ENCODE measurements around the gene ATXN1L. TPM values are rescaled to one million over a fixed set of nuclear protein-coding genes. Genes with fewer than 3 reads are reported as not detected.
"Not testable (repeated sequence)": the region's sequence is repeated elsewhere in the genome, so short reads cannot be mapped to it uniquely, and the experiment has no call there.

The ATXN1L gene
- total RNA-seq, 2 donors from 2014 or later: 17.7 to 35.8 TPM

DNA sequence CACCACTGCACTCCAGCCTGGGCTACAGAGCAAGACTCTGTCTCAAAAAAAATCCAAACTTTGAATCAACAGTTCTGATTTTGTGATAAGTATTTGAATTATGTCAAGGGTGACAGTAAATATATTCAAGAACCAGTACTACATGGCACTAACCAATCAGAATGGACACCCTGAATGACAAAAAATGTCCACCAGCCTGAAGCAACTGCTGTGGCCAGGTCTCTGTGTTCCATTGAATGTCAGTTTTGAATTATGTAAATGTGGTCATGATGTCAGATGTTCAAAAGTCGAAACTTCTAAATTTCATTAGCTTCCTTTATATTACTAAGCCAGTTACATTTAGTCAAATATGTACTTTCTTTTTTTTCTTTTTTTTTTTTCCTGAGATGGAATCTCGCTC is 15.4 kb upstream of the ATXN1L start:
- no peak for TF ChIP-seq POLR2A (IDR thresholded peaks at IDR 0.05)
- TF ChIP-seq POLR2AphosphoS5 (IDR thresholded peaks at IDR 0.05): no peak
- TF ChIP-seq, protein P1, sequence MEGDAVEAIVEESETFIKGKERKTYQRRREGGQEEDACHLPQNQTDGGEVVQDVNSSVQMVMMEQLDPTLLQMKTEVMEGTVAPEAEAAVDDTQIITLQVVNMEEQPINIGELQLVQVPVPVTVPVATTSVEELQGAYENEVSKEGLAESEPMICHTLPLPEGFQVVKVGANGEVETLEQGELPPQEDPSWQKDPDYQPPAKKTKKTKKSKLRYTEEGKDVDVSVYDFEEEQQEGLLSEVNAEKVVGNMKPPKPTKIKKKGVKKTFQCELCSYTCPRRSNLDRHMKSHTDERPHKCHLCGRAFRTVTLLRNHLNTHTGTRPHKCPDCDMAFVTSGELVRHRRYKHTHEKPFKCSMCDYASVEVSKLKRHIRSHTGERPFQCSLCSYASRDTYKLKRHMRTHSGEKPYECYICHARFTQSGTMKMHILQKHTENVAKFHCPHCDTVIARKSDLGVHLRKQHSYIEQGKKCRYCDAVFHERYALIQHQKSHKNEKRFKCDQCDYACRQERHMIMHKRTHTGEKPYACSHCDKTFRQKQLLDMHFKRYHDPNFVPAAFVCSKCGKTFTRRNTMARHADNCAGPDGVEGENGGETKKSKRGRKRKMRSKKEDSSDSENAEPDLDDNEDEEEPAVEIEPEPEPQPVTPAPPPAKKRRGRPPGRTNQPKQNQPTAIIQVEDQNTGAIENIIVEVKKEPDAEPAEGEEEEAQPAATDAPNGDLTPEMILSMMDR (IDR thresholded peaks at IDR 0.05): no peak
- intact Hi-C loops (cut with DNase I): no loop called here
- 76% methylated on average over 2 of the region's 2 CpGs for WGBS

DNA sequence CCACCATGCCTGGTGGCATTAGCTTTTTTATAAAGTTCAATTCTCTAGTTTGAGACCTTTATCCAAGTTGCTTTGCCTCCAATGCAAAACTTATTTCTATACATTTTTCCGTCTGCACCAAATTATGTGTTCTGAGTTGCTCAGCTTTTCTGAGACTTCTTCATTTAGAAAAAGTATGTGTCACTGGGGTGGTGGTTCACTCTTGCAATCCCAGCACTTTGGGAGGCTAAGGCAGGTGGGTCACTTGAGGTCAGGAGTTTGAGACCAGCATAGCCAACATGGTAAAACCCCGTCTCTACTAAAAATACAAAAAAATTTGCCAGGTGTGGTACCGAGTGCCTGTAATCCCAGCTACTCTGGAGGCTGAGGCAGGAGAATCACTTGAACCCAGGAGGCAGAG is 14.1 kb upstream of the ATXN1L start:
- H3K4me3 ChIP-seq; H3K9me3 ChIP-seq; H3K27ac ChIP-seq; intact Hi-C loops (cut with DNase I); H3K36me3 ChIP-seq; DNase-seq (ENCODE audit: low spot score); H3K27me3 ChIP-seq (replicated peaks; ENCODE audit: insufficient read depth); H3K4me1 ChIP-seq (replicated peaks): not testable (repeated sequence)
- WGBS: 95% methylated on average over 3 of the region's 3 CpGs

More for the DNA sequence above, 15.4 kb upstream of the ATXN1L start:
- Histone ChIP-seq H3K4me1 (replicated peaks) (no peaks in the 10 kb centered on the region), H3K36me3 (no peaks in the 10 kb centered on the region), H3K9me3 (no peaks in the 10 kb centered on the region), H3K27ac (no peak overlapping the region), H3K27me3 (replicated peaks; ENCODE audit: insufficient read depth) (no peaks in the 10 kb centered on the region), H3K4me3 (no peak overlapping the region)
- no peak for DNase-seq (ENCODE audit: low spot score)

DNA sequence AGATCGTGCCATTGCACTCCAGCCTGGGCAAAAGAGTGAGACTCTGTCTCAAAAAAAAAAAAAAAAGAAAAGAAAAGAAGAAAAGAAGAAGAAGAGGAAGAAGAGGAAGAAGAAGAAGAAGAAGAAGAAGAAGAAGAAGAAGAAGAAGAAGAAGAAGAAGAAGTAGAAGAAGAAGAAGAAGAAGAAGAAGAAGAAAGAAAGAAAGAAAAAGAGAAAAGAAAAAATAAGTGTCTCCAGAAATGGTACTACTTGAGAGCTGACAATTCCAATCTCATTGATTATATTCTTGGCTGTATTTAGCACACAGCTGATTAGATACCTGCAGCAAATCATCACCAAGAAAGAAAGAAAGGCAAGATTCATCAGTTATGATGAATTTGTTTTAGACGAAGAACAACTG is 13.7 kb upstream of the ATXN1L start:
- H3K36me3 ChIP-seq; H3K4me1 ChIP-seq (replicated peaks); H3K9me3 ChIP-seq; H3K27me3 ChIP-seq (replicated peaks; ENCODE audit: insufficient read depth); DNase-seq (ENCODE audit: low spot score); intact Hi-C loops (cut with DNase I); H3K4me3 ChIP-seq; H3K27ac ChIP-seq: not testable (repeated sequence)
- WGBS: 88% methylated on average over 2 of the region's 2 CpGs

DNA sequence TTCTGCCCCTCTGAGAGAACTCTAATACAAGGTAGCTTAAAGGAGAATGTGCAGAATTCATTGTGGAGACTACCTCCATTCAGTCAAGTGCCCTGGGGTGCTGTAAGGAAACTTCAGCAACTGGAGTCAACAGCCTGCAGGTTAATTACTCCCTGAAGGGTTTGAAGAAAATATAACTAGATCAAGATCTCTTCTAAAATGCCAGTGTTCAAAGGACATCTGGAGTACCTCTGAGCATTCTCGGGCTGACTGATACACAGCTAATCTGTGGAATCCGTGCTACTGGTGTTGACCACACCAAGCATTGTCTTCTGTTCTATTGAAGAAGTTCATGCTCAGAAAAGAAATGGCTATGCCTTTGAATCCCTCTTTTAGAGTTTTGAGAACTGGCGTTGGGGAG is 11.5 kb upstream of the ATXN1L start:
- no peak overlapping the region for H3K4me3 ChIP-seq
- TF ChIP-seq POLR2AphosphoS5 (IDR thresholded peaks at IDR 0.05) (no peak), POLR2A (IDR thresholded peaks at IDR 0.05) (no peak)
- TF ChIP-seq, protein P1 (IDR thresholded peaks at IDR 0.05): no peak
- DNase-seq (ENCODE audit: low spot score): no peak
- intact Hi-C loops (cut with DNase I): no loop called here
- no peaks in the 10 kb centered on the region for H3K9me3 ChIP-seq
- 76% methylated on average over 3 of the region's 3 CpGs for WGBS
- no peaks in the 10 kb centered on the region for H3K27me3 ChIP-seq (replicated peaks; ENCODE audit: insufficient read depth)
- no peaks in the 10 kb centered on the region for H3K36me3 ChIP-seq
- H3K4me1 ChIP-seq (replicated peaks): no peaks in the 10 kb centered on the region
- no peak overlapping the region for H3K27ac ChIP-seq

DNA sequence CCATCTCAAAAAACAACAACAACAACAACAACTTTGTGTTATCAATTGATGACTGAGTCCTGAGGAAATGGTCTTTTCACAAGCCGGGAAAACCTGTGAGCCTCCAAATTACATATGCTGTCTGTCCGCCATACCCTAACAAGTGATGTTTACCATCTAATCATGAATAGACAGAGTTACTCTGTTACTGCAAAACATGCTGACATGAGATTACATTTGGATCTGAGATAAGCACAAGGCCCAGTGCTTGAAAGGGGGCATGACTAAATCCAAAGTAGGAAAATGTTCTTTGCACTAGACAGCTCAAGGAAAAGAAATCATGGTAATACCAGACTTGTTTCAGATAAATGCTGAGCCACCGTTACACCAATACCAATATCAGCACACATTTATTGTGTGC is 8.6 kb upstream of the ATXN1L start:
- H3K27ac ChIP-seq: no peak overlapping the region
- no peaks in the 10 kb centered on the region for H3K36me3 ChIP-seq
- intact Hi-C loops (cut with DNase I): no loop called here
- no peaks in the 10 kb centered on the region for H3K4me1 ChIP-seq (replicated peaks)
- H3K27me3 ChIP-seq (replicated peaks; ENCODE audit: insufficient read depth): no peaks in the 10 kb centered on the region
- DNase-seq (ENCODE audit: low spot score): no peak
- H3K4me3 ChIP-seq: no peak overlapping the region
- TF ChIP-seq, protein P1 (IDR thresholded peaks at IDR 0.05): no peak
- no peak for TF ChIP-seq POLR2A (IDR thresholded peaks at IDR 0.05)
- TF ChIP-seq POLR2AphosphoS5 (IDR thresholded peaks at IDR 0.05): no peak
- H3K9me3 ChIP-seq: no peaks in the 10 kb centered on the region
- 86% methylated on average over 3 of the region's 3 CpGs for WGBS

DNA sequence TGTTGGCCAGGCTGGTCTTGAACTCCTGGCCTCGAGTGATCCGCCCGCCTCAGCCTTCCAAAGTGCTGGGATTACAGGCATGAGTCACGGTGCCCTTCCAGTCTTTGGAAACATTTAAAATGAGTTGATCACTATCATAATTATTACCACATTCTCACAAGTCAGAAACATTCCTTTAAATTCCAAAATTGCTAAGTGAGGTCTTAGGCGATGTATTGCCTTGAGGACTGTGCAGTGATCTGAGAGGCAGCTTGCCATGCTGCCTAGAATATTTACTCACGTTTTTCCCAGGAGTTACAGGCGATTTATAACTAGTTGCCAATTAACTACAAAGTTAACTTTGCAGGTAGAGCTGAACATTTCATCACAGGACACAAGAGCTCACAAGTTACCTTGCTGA is 5.7 kb upstream of the ATXN1L start:
- Histone ChIP-seq H3K4me1 (replicated peaks) (no peaks in the 10 kb centered on the region), H3K9me3 (no peaks in the 10 kb centered on the region), H3K27ac (no peak overlapping the region), H3K36me3 (no peaks in the 10 kb centered on the region), H3K4me3 (no peak overlapping the region), H3K27me3 (replicated peaks; ENCODE audit: insufficient read depth) (no peaks in the 10 kb centered on the region)
- DNase-seq (ENCODE audit: low spot score): no peak
- 52% methylated on average over 7 of the region's 7 CpGs for WGBS
- TF ChIP-seq POLR2A (IDR thresholded peaks at IDR 0.05) (no peak), POLR2AphosphoS5 (IDR thresholded peaks at IDR 0.05) (no peak)
- TF ChIP-seq, protein P1 (IDR thresholded peaks at IDR 0.05): no peak
- intact Hi-C loops (cut with DNase I): no loop called here

Data from prostate gland (tissue), 2 donors.